ENCODE data around the gene OR4S2.

The OR4S2 gene, protein sequence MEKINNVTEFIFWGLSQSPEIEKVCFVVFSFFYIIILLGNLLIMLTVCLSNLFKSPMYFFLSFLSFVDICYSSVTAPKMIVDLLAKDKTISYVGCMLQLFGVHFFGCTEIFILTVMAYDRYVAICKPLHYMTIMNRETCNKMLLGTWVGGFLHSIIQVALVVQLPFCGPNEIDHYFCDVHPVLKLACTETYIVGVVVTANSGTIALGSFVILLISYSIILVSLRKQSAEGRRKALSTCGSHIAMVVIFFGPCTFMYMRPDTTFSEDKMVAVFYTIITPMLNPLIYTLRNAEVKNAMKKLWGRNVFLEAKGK

DNA sequence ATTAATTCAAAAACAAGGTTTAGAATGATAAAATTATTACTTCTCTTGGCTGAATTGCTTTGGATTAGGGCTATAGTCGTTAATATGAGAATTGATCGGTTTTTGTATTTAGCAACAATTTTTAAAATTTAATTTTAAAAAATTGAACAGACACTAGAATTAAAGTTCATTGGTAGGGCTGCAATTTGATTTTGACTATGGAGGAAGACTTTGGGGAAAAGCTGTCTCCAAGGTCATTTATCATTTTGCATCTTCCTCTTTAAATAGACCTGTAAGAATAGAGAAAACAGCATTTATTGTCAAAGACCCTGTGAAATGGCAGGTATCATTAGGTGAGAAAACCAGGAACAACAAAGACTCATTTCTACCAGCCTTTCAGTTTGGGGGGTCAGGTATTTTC is at the start of gene OR4S2:
Gene OR4S2 (plus strand): TSS at position 301 of the 400 bp plus-strand sequence. CDS start 2,577 bp downstream, outside the sequence.
- DNase-seq = no peak

DNA sequence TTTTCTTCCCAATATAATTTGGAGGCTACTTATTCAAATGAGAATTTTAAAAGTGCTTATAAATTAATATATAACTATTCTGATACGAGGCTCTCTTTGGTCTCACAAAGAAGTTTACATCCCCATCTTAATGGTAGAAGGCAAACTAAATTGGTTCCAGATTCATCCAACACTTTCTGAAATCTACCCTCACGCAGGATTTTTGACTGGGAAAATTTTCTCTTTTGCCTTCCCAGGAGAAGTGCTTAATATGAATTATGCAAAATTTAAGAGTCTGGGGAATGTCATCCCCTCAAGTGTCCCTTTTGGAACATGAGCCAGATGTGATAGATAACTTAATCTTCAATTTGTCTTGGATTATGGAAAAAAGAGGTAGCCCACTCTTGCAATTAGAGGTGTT is 40.6 kb upstream of the OR4S2 start, which contains the start of gene OR4C11:
Gene OR4C11 (minus strand): TSS at position 101 of the 400 bp plus-strand sequence. CDS start 3,272 bp downstream, outside the sequence.
- no peak for DNase-seq

DNA sequence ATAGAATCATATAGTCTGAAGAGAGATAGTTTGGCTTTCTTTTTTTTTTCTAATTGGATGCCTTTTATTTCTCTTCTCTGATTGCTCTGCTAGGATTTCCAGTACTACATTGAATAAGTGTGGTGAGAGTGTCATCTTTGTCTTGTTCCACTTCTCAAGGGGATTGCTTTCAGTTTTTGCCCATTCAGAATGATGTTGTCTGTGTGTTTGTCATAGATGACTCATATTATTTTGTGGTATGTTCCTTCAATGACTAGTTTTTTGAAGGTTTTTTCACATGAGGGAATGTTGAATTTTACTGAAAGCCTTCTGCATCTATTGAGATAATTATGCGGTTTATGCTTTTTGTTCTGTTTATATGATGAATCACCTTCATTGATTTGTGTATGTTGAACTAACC is 23.6 kb upstream of the OR4S2 start:
- no peak for DNase-seq

DNA sequence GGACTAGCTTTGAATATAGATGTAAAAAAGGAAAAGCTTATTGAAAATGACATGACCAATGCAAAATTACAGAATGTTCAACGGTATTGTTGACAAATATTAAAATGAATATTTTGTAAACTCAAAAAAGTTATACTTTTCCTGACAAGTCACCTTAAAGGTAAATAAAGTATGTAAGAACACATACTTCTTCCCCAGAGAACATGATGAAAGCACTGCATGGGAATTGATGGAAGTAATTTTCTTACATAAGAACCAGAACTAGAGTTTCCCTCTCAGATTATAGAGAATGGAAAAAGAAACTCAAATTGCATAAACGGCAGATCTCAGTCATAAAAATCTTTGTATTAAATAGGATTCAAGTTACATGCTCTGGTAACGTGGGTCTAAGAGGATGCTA is 13.3 kb upstream of the OR4S2 start, which contains the start of gene OR4P4:
Gene OR4P4 (plus strand): TSS at position 301 of the 400 bp plus-strand sequence.
- no peak for DNase-seq

DNA sequence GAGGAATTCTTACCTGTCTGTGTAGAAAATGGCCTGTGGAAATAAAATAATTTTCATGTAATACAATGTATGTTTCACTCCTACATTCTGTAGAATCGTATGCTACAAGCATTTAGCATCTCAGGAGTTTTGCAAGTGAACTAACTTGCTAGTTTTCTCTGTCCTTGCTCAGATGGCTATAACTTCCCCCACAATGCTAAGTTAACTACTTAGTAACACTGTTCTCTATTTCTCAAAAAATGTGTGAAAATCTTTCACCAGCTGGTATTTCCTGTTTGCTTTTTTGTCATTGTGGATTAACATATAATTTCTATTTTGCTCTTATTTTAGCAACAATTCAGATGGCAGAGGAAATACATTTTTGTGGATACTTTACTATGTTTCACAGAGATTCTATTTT is 4.4 kb downstream of the OR4S2 start:
- DNase-seq = no peak

DNA sequence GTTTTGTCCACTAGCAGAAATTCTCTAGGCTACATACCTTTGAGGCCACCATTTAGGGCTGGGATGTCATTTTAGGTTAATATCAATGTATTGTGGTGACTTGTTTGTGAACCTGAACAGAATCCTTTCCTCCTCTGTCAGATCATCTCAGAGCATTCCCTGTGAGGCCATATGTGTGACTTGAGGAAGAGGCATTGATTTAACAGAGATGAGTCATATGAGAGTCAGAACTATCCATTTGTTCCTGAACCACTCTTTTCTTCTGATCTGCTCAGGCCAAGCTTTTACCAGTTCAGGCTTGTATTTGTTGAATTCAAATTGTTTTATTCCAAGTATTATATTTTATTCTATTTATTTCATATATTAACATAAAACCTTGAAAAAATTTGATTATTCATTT is 7.0 kb downstream of the OR4S2 start:
- no peak for DNase-seq

DNA sequence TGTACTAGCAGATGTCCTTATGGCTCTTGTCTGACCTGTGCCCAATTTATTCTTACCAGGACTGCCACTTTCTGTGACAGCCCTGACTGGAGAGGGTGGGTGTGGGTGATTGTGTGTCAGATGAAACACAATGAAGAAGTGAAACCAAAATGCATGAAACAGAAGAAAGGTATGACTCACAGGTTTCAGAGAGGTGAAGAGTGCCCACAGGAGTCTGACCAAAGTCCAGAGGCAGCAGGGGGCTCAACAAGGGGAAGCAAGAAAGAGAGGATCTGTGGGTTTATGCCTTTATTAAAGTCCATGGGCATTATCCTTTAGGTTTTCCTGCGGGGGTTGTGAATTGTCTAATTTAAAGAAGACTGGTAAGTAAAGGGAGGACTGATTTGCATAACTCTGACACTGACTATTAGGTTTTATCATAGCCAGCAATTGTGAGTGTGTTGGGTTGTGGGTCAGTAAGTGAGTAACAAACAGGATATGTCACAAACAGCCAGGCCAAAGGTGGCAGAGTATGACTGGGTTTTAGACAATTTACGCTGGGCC is 10.0 kb downstream of the OR4S2 start:
- no peak for DNase-seq

DNA sequence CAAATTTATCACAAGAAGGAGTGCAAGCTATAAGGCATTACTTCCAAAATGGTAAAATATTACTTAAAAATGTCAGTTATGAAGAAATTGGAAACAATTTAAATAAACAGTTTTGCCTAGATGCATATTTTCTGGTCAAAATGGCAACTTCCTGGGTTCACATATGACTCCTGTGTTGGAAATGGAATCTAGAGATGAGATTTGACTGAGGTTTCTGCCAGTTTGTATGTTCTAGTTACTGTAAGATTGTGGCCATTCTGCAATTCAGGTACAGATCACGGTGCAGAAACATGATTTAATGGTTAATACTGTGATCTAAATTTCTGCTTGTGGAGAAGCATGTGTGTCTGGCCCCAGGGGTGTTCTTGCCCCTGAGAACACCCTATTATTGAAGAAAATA is 10.5 kb downstream of the OR4S2 start:
- no peak for DNase-seq

DNA sequence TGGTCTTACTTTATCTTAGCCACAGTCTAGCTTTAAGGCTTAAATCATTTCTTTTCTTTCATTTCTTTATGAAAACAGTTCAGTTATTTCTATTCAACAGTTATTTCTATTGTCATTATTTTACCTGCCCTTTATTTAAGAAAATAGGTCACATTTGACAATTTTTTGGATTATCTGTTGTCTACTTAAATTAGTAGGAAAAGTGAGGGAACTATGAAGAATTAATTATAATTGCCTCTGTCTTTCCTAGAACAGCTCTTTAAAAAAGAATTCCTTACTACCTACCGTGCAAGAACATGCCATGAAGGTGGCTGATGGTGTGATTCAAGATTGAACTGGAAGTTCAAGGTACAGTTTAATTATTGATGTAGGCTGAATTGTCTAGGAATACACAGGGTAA is 13.8 kb downstream of the OR4S2 start, which contains the start of gene OR4C6:
Gene OR4C6 (plus strand): TSS at position 301 of the 400 bp plus-strand sequence. CDS start 2,966 bp downstream, outside the sequence.
- no peak for DNase-seq

DNA sequence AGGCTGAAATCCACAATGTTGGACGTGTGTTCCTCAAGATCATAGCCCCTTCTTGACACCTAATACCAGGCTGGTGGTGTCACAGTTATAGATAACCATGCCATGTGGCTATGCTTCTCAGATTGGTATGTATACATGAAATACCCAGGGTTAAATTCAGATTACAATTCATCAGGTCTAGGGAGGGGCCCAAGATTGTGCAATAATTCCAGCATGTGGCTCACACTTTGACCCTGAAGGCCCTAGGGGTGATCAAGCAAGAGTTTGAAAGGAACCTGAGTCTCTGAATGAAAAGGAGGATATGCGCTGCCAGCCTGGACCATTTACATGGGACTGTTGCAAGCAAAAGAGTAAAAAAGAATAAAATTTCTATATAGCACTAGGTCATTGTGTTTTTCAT is 21.2 kb downstream of the OR4S2 start:
- DNase-seq = no peak

DNA sequence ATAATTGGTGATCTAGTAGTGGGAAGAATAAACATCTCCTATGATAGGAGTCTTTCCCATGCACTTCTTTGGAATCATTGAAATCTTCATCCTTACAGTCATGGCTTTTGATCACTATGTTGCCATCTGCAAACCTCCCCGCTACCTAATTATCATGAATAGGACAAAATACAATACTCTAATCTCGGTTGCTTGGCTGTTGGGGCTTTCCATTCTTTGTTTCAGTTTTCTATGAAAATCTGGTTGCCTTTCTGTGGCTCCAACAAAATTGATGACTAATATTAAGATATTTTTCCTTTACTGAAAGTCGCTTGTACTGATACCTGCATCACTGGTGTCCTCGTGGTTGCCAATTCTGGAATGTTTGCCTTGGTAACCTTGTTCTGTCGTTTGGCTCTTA is 25.7 kb downstream of the OR4S2 start:
- DNase-seq = no peak

DNA sequence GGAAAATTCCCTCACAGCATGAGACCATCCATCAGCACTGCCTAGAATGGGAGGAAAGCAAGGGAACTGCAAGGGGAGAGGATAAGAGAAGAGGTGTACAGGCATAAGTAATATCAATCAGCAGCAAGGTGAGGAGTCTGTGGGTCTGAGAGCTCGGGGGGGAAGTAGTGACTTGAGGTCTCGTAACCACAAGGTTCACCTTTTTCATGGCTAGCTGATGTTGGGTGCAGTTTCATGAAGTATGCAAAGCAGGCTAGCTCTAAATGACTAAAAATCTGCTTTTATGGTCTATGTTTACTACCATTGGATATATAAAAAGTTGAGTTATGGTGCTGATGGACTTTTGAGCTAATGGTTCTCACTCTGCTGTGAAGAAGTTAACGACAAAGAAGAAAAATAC is 49.7 kb downstream of the OR4S2 start:
- DNase-seq = no peak

DNA sequence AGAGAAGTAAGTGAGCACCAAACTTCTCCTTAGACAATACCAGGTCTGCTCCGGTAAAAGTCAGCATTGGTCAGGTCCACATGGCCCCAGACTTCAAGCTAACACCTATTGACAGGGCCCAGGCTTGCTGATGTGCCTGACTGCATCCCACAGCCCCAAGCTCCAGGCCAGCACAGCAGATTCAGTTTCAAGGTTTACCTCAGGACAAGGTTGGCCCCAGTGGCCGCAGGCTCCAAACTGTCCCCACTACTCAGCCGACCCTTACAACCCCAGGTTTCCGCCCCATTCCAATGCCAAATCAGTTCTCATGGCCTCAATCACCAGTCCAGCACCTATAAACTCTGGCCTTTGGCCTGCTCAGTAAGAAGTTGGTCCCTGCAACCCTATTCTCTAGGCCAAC is 53.3 kb downstream of the OR4S2 start:
- DNase-seq = no peak

All from DMS153 (cell line).